ENCODE data around the gene SCFD1.
"Not testable (repeated sequence)": the region's sequence is repeated elsewhere in the genome, so short reads cannot be mapped to it uniquely, and the experiment has no call there.

Gene SCFD1

GRCh38 chr14:30610787-30611343, 11.3 kb upstream of the SCFD1 start:
- peak; percentile 50 for DNase-seq (ENCODE audit: low spot score)

- DNase-seq (ENCODE audit: low spot score): no peak
These were observed 8.0 kb upstream of the SCFD1 start for GRCh38 chr14:30614155-30614554.

- DNase-seq (ENCODE audit: low spot score): no peak
These were observed 1.9 kb upstream of the SCFD1 start for GRCh38 chr14:30620178-30620577.

- DNase-seq (ENCODE audit: low spot score): no peak
These were observed 672 bp upstream of the SCFD1 start for GRCh38 chr14:30621354-30621939.

GRCh38 chr14:30623412-30624131, 1.5 kb downstream of the SCFD1 start:
- DNase-seq (ENCODE audit: low spot score): no peak

- DNase-seq (ENCODE audit: low spot score): no peak
These were observed 2.0 kb downstream of the SCFD1 start for GRCh38 chr14:30624132-30624423.

- no peak for DNase-seq (ENCODE audit: low spot score)
These were observed 3.4 kb downstream of the SCFD1 start for GRCh38 chr14:30625533-30625932.

GRCh38 chr14:30629432-30629831, 7.3 kb downstream of the SCFD1 start:
- not testable (repeated sequence) for DNase-seq (ENCODE audit: low spot score)

GRCh38 chr14:30630248-30630647, 8.1 kb downstream of the SCFD1 start:
- no peak for DNase-seq (ENCODE audit: low spot score)

GRCh38 chr14:30632730-30633129, 10.6 kb downstream of the SCFD1 start:
- no peak for DNase-seq (ENCODE audit: low spot score)

GRCh38 chr14:30638926-30639325, 16.8 kb downstream of the SCFD1 start:
- DNase-seq (ENCODE audit: low spot score): no peak

GRCh38 chr14:30641207-30641606, 19.1 kb downstream of the SCFD1 start:
- no peak for DNase-seq (ENCODE audit: low spot score)

- not testable (repeated sequence) for DNase-seq (ENCODE audit: low spot score)
These were observed 22.3 kb downstream of the SCFD1 start for GRCh38 chr14:30644462-30644861.

GRCh38 chr14:30645600-30645999, 23.5 kb downstream of the SCFD1 start:
- DNase-seq (ENCODE audit: low spot score): no peak

GRCh38 chr14:30648471-30648870, 26.4 kb downstream of the SCFD1 start:
- DNase-seq (ENCODE audit: low spot score): no peak

- no peak for DNase-seq (ENCODE audit: low spot score)
These were observed 29.8 kb downstream of the SCFD1 start for GRCh38 chr14:30651937-30652336.

- no peak for DNase-seq (ENCODE audit: low spot score)
These were observed 33.0 kb downstream of the SCFD1 start for GRCh38 chr14:30655124-30655523.

GRCh38 chr14:30655658-30656057, 33.5 kb downstream of the SCFD1 start:
- no peak for DNase-seq (ENCODE audit: low spot score)

- peak; percentile 61 for DNase-seq (ENCODE audit: low spot score)
These were observed 34.1 kb downstream of the SCFD1 start for GRCh38 chr14:30656190-30656632.

- DNase-seq (ENCODE audit: low spot score): no peak
These were observed 34.9 kb downstream of the SCFD1 start for GRCh38 chr14:30657050-30657449.

GRCh38 chr14:30657606-30658163, 35.6 kb downstream of the SCFD1 start:
- DNase-seq (ENCODE audit: low spot score): no peak

- DNase-seq (ENCODE audit: low spot score): no peak
These were observed 36.5 kb downstream of the SCFD1 start for GRCh38 chr14:30658645-30659044.

GRCh38 chr14:30669594-30669993, 47.5 kb downstream of the SCFD1 start:
- no peak for DNase-seq (ENCODE audit: low spot score)

Data from D341Med (cell line).